PFSK-1 (cell line): ENCODE results near the gene SRPK1.

Source experiments
- FOXP2 ChIP-seq: optimal IDR thresholded peaks from 2 replicates; pipeline ENCODE3; 2011; ENCODE audit warnings: borderline replicate concordance, control low read depth, inconsistent platforms; ENCODE audit not compliant: insufficient read depth; ENCODE audit errors: extremely low read length, extremely low read depth
- POLR2AphosphoS5 ChIP-seq: IDR thresholded peaks from 2 replicates; pipeline ENCODE4 v1.6.1; 2012; ENCODE audit warnings: low read depth, mild to moderate bottlenecking, control low read depth, low read length, moderate library complexity
- SIN3A ChIP-seq: IDR thresholded peaks from 2 replicates; pipeline ENCODE4 v1.6.1; 2012; ENCODE audit warnings: mild to moderate bottlenecking, low read length, moderate library complexity, borderline replicate concordance; ENCODE audit not compliant: insufficient read depth
- TAF1 ChIP-seq: IDR thresholded peaks from 2 replicates; pipeline ENCODE4 v1.6.1; 2012; ENCODE audit warnings: low read length, control low read depth, borderline replicate concordance; ENCODE audit not compliant: insufficient read depth
- TF ChIP-seq, protein P1 (sequence below), 2 experiments: IDR thresholded peaks; 2 replicates each; pipeline versions ENCODE4 v1.6.1 to v1.8.0; 2011 to 2012; ENCODE audit warnings: low read depth in 2 of 2, low read length in 2 of 2, control low read depth in 1 of 2, inconsistent platforms in 1 of 2, mild to moderate bottlenecking in 1 of 2, moderate library complexity in 1 of 2; ENCODE audit not compliant: insufficient read depth in 1 of 2

Gene SRPK1

DNA sequence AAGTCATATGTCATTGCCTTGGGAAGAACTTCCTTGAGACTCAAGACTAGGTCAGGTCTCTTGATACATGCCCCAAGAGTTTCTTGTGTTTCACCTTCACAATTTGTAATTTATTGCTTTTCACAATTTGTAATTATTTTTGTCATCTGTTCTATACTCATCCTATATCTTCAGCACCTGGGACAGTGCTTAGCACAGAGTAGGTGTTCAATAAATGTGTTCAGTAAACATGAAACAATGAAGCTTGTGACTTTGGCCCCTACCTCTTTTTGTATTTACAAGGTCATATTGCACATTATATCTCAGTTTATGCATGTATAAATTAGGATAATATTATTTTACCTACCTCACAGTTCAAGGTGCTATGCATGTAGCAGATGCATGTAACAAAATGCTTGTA is 21.5 kb upstream of the SRPK1 start:
- no peak for TF ChIP-seq FOXP2
- TF ChIP-seq, protein P1, sequence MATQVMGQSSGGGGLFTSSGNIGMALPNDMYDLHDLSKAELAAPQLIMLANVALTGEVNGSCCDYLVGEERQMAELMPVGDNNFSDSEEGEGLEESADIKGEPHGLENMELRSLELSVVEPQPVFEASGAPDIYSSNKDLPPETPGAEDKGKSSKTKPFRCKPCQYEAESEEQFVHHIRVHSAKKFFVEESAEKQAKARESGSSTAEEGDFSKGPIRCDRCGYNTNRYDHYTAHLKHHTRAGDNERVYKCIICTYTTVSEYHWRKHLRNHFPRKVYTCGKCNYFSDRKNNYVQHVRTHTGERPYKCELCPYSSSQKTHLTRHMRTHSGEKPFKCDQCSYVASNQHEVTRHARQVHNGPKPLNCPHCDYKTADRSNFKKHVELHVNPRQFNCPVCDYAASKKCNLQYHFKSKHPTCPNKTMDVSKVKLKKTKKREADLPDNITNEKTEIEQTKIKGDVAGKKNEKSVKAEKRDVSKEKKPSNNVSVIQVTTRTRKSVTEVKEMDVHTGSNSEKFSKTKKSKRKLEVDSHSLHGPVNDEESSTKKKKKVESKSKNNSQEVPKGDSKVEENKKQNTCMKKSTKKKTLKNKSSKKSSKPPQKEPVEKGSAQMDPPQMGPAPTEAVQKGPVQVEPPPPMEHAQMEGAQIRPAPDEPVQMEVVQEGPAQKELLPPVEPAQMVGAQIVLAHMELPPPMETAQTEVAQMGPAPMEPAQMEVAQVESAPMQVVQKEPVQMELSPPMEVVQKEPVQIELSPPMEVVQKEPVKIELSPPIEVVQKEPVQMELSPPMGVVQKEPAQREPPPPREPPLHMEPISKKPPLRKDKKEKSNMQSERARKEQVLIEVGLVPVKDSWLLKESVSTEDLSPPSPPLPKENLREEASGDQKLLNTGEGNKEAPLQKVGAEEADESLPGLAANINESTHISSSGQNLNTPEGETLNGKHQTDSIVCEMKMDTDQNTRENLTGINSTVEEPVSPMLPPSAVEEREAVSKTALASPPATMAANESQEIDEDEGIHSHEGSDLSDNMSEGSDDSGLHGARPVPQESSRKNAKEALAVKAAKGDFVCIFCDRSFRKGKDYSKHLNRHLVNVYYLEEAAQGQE (IDR thresholded peaks at IDR 0.05; ENCODE audit: insufficient read depth in 1 of 2, low read depth in 2 of 2, low read length in 2 of 2): peak; percentile 48 to 75; a peak in 1 of 4 replicates

DNA sequence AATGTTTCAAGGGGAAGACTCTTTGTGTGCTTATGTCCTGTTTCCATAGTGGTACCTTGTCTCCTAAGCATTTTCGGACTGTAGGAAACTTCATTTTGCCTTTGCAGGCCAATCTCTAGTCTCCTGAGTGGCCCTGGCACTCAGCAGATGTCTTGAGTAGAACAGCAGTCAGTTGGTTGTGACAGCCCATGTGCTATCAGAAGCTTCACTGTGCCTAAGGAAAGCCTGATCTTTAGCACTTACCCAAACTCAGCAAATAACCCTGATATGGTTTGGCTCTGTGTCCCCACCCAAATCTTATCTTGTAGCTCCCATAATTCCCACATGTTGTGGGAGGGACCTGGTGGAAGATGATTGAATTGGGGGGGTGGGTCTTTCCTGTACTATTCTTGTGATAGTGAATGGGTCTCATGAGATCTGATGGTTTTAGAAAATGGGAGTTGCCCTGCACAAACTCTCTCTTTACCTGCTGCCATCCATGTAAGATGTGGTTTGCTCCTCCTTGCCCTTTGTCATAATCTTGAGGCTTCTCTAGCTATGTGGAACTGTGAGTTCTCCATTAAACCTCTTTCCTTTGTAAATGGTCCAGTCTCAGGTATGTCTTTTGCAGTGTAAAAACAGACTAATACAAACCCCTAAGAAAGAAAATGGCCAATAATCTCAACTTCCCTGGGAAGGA is 15.9 kb upstream of the SRPK1 start:
- TF ChIP-seq, protein P1 (IDR thresholded peaks at IDR 0.05; ENCODE audit: insufficient read depth in 1 of 2, low read depth in 2 of 2, low read length in 2 of 2): no peak
- TF ChIP-seq SIN3A (no peak), FOXP2 (no peak), TAF1 (no peak), POLR2AphosphoS5 (no peak)

DNA sequence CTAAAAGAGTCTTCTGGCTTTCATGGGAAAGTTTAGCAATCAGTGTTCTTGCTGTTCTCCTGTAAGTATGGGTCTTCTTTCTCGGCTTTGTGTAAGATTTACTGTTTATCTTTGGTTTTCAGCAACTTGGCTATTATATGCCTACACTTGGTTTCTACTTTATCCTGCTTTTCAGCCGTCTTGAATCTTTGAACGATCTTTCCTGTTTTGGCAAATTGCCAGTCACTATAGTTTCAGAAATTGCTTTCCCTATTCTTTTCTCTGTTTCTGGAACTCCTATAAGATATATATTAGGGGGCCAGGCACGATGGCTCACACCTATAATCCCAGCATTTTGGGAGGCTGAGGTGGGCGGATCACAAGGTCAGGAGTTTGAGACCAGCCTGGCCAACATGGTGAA is 14.6 kb upstream of the SRPK1 start:
- TF ChIP-seq TAF1: no peak
- TF ChIP-seq, protein P1 (IDR thresholded peaks at IDR 0.05; ENCODE audit: insufficient read depth in 1 of 2, low read depth in 2 of 2, low read length in 2 of 2): no peak
- no peak for TF ChIP-seq FOXP2

DNA sequence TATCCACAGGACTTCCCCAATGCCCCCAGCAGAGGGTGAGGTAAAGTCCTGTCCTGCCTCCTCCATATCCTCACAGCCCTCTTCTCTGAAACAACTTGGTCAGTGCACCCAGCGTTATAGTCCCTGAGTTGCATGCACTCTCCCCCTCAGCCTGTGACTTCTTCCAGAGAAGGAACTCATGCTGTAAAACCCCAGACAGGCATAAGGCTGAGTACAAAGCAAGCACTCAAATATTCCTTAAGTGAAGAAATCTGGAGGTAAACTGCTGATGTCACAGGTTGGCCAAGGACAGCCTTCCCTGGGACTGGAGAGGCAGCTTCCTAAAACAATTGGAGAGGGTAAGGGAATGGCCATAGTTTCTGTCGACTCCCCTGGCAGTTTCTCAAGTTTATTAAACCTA is 12.9 kb upstream of the SRPK1 start:
- no peak for TF ChIP-seq FOXP2
- no peak for TF ChIP-seq POLR2AphosphoS5
- no peak for TF ChIP-seq SIN3A
- TF ChIP-seq TAF1: no peak

DNA sequence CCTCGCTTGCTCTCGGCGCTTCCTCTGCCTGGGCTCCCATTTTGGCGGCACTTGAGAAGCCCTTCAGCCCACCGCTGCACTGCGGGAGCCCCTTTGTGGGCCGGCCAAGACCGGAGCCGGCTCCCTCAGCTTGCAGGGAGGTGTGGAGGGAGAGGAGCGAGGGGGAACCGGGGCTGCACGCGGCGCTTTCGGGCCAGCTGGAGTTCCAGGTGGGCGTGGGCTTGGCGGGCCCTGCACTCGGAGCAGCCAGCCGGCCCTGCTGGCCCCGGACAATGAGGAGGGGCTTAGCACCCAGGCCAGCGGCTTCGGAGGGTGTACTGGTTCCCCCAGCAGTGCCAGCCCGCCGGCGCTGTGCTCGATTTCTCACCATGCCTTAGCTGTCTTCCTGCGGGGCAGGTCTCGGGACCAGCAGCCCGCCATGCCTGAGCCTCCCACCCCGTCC is 10.2 kb upstream of the SRPK1 start:
- TF ChIP-seq FOXP2 (no peak), POLR2AphosphoS5 (no peak), TAF1 (no peak), SIN3A (no peak)
- TF ChIP-seq, protein P1 (IDR thresholded peaks at IDR 0.05; ENCODE audit: insufficient read depth in 1 of 2, low read depth in 2 of 2, low read length in 2 of 2): no peak
